Endothelial cell of umbilical vein (primary cell): ENCODE results near the gene PFKP. TPM values are rescaled to one million over a fixed set of nuclear protein-coding genes. Genes with fewer than 3 reads are reported as not detected.

Experiments
- BruUV-seq: library from RNA; stranded (reverse); fragments of 400-500 nt; replicated peaks from 2 replicates; lab custom pipeline; 2021; lab: Mats Ljungman, UMichigan
- CTCF ChIA-PET: fragments of 300-600, 350-600 bp; sonication (Branson Sonifier 250); formaldehyde crosslinking; loops from one replicate; lab custom pipeline; 2021; ENCODE audit warnings: antibody characterized with exemption, inconsistent platforms; lab: Charles Lee
- POLR2A ChIA-PET: fragments of 300-600, 350-600 bp; sonication (Branson Sonifier 250); formaldehyde crosslinking; loops from one replicate; lab custom pipeline; 2021; ENCODE audit warnings: antibody characterized with exemption, inconsistent platforms; lab: Charles Lee
- DNase-seq: peaks from one replicate; pipeline ENCODE4 v3.0.0-alpha.2; 2011; ENCODE audit warnings: low read depth, low spot score
- FAIRE-seq: peaks from 2 replicates; lab custom pipeline; 2011; peaks lifted over from hg19 to GRCh38; lab: Jason Lieb, UNC
- H2AFZ ChIP-seq: 2 replicates; pipeline ENCODE4 v1.6.0; 2012; ENCODE audit warnings: low read depth, low read length, control low read depth, inconsistent platforms
- H3K27ac ChIP-seq: 2 replicates; pipeline ENCODE4 v1.5.1; 2011; ENCODE audit warnings: low read depth, mild to moderate bottlenecking, control low read depth, low read length, moderate library complexity; ENCODE audit not compliant: insufficient read depth
- H3K27me3 ChIP-seq, 2 experiments: 2 replicates each; pipeline versions ENCODE4 v1.6.0 to v1.6.1; 2011; ENCODE audit warnings: low read length in 2 of 2, mixed read lengths in 1 of 2; ENCODE audit not compliant: control insufficient read depth in 2 of 2, insufficient read depth in 2 of 2
- H3K36me3 ChIP-seq, 2 experiments: 2 replicates in 1 of 2; 3 replicates in 1 of 2; pipeline ENCODE4 v1.5.1; 2011; ENCODE audit warnings: low read length in 2 of 2, mild to moderate bottlenecking in 1 of 2, moderate library complexity in 1 of 2; ENCODE audit not compliant: control insufficient read depth in 2 of 2, insufficient read depth in 2 of 2; ENCODE audit errors: extremely low read depth in 1 of 2
- H3K4me1 ChIP-seq: 3 replicates; pipeline ENCODE4 v1.5.1; 2011; ENCODE audit warnings: mild to moderate bottlenecking, low read length; ENCODE audit not compliant: control insufficient read depth, insufficient read depth; ENCODE audit errors: extremely low read depth
- H3K4me2 ChIP-seq: 2 replicates; pipeline ENCODE4 v1.6.1; 2011; ENCODE audit warnings: low read length, control low read depth, mixed read lengths; ENCODE audit not compliant: insufficient read depth
- H3K4me3 ChIP-seq, 3 experiments: fragments of 200-600 bp in 1 of 3; sonication (generic), shearing (Covaris generic) in 1 of 3; replicated peaks in 1 of 3; 2 replicates each; pipeline ENCODE4 v1.5.1; 2011 to 2016; ENCODE audit warnings: control low read depth in 3 of 3, low read length in 3 of 3, mild to moderate bottlenecking in 2 of 3, inconsistent platforms in 1 of 3, low read depth in 1 of 3, moderate library complexity in 1 of 3; ENCODE audit not compliant: insufficient read depth in 1 of 3
- H3K79me2 ChIP-seq: 2 replicates; pipeline ENCODE4 v1.6.0; 2012; ENCODE audit warnings: low read length, inconsistent platforms; ENCODE audit not compliant: control insufficient read depth, insufficient read depth
- H3K9ac ChIP-seq: replicated peaks from 2 replicates; pipeline ENCODE3; 2011; ENCODE audit warnings: low read length, control low read depth; ENCODE audit not compliant: insufficient read depth; ENCODE audit errors: extremely low read depth
- H3K9me1 ChIP-seq: replicated peaks from 3 replicates; pipeline ENCODE4 v1.6.0; 2011; ENCODE audit warnings: mild to moderate bottlenecking, low read length; ENCODE audit not compliant: control insufficient read depth, insufficient read depth; ENCODE audit errors: extremely low read depth
- H3K9me3 ChIP-seq: replicated peaks from 2 replicates; pipeline ENCODE4 v1.5.1; 2012; ENCODE audit warnings: low read length, inconsistent platforms; ENCODE audit not compliant: control insufficient read depth, insufficient read depth
- H4K20me1 ChIP-seq: replicated peaks from 2 replicates; pipeline ENCODE3; 2011; ENCODE audit warnings: mild to moderate bottlenecking, low read length; ENCODE audit not compliant: control insufficient read depth, insufficient read depth; ENCODE audit errors: extremely low read depth
- EZH2 ChIP-seq: IDR thresholded peaks from 2 replicates; pipeline ENCODE4 v1.6.1; 2012; ENCODE audit warnings: borderline replicate concordance, low read depth, mild to moderate bottlenecking, moderate library complexity, low read length, inconsistent platforms; ENCODE audit not compliant: severe bottlenecking
- FOS ChIP-seq: IDR thresholded peaks from 2 replicates; pipeline ENCODE4 v1.6.1; 2011; ENCODE audit warnings: mild to moderate bottlenecking, low read length, moderate library complexity, borderline replicate concordance; ENCODE audit not compliant: insufficient read depth
- GATA2 ChIP-seq: IDR thresholded peaks from 2 replicates; pipeline ENCODE4 v1.7.0; 2011; ENCODE audit warnings: low read depth, mild to moderate bottlenecking, moderate library complexity, mixed read lengths, low read length; ENCODE audit not compliant: insufficient read length, insufficient read depth
- JUN ChIP-seq: IDR thresholded peaks from 2 replicates; pipeline ENCODE4 v1.6.1; 2011; ENCODE audit warnings: borderline replicate concordance, low read depth; ENCODE audit not compliant: insufficient read length, insufficient read depth
- MYC ChIP-seq: IDR thresholded peaks from one replicate; pipeline ENCODE4 v1.6.1; 2011; ENCODE audit warnings: mild to moderate bottlenecking, low read depth, low read length
- POLR2A ChIP-seq: IDR thresholded peaks from 2 replicates; pipeline ENCODE4 v1.6.1; 2012; ENCODE audit warnings: low read depth, mild to moderate bottlenecking, control low read depth, low read length
- POLR2AphosphoS5 ChIP-seq: IDR thresholded peaks from 2 replicates; pipeline ENCODE4 v1.6.1; 2012; ENCODE audit warnings: low read depth, mild to moderate bottlenecking, control low read depth, low read length, moderate library complexity; ENCODE audit not compliant: insufficient read depth
- dilution Hi-C: fragments of 300-500 bp; cut with MboI; formaldehyde crosslinking; loops from one replicate; pipeline ENCODE4 v1.15.0; 2019; ENCODE audit warnings: low sequenced_read_pairs; ENCODE audit not compliant: extremely low pct_ligation_motif_present
- intact Hi-C: fragments of 100-400 bp; cut with micrococcal nuclease; formaldehyde crosslinking; loops from one replicate; pipeline ENCODE4 v1.10.0; 2022
- polyA plus RNA-seq, 4 experiments: library from polyadenylated mRNA; depleted of rRNA in 3 of 4; stranded (reverse) in 3 of 4; unstranded in 1 of 4; fragments of >200 nt; gene quantifications; 2 replicates each; pipeline versions ENCODE4 v1.2.1 to v1.2.3, GENCODE V29; 2011 to 2012; ENCODE audit warnings: missing spikeins in 1 of 4
- total RNA-seq: library from RNA; stranded (reverse); gene quantifications from 2 replicates; pipeline ENCODE4 v1.2.3, GENCODE V29; 2021
- TF ChIP-seq, protein P1 (sequence below): IDR thresholded peaks from 2 replicates; pipeline ENCODE4 v1.6.1; 2011; ENCODE audit not compliant: insufficient read depth, insufficient read length
- TF ChIP-seq, protein P2 (sequence below), 2 donors: IDR thresholded peaks; 1 replicate in 1 of 2; 2 replicates in 1 of 2; pipeline ENCODE4 v1.5.1; 2011; ENCODE audit warnings: low read length in 2 of 2, mild to moderate bottlenecking in 2 of 2, moderate library complexity in 2 of 2, control low read depth in 1 of 2, inconsistent platforms in 1 of 2, low read depth in 1 of 2; ENCODE audit not compliant: insufficient read depth in 1 of 2; ENCODE audit errors: extremely low read depth in 1 of 2

PFKP gene
- total and polyA plus RNA-seq, 2 donors (not counting 3 experiments of a cell fraction or from before 2014, with no cell fraction given) = 185 to 359 TPM

DNA sequence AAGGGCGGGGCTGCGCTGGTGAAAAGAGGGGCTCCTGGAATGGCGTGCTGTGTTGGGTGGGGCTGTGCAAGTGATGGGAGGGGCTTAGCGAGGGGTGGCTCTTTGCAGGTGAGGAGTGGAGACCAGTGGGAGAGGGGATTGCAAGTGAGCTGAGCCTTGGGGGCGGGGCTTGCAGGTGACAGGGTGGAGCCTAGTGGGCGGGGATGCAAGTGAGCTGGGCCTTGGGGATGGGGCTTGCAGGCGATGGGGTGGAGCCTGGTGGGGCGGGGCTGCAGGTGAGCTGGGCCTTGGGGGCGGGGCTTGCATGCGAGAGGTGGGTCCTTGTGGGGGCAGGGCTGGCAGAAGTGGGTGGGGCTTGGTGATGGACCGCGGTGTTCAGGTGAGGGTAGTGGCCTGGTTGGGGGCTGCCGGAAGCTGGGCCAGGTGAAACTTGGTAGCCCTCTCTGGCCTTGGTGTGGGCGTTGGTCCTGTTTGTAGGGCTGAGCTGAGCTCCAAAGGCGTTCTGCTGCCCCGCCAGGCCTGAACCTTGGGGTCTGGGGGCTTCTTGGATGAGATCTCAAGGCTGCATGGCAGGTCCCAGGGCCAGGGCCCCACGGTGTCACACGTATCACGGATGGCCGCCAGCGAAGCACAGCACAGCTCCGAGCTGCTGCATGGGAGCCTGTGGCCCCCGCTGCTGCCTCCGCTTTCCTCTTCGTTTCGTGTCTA is 106.0 kb downstream of the PFKP start:
- Histone ChIP-seq H3K27ac (no peak overlapping the region), H3K4me2 (no peak overlapping the region), H3K9me1 (no peaks in the 10 kb centered on the region), H3K27me3 (peaks cover 15 to 21% of the 10 kb centered on the region in 2 experiments), H2AFZ (peak overlapping the region; percentile 18), H3K9me3 (no peaks in the 10 kb centered on the region), H3K36me3 (peaks cover 4 to 9% of the 10 kb centered on the region in 2 experiments), H3K4me1 (peaks cover 8% of the 10 kb centered on the region), H3K9ac (no peak overlapping the region), H4K20me1 (no peaks in the 10 kb centered on the region), H3K4me3 (peak overlapping the region in 1 of 3 experiments; percentile 28), H3K79me2 (peaks cover 32% of the 10 kb centered on the region)
- intact Hi-C loops (no loop called here), dilution Hi-C loops (no loop called here)
- POLR2A ChIA-PET = interaction anchor here (0.6 to 1.8 kb wide), 6 partner anchors 8 to 1513 kb away, joined by 3 to 5 read pairs (median 4); no protein-coding TSS in a partner anchor
- CTCF ChIA-PET = interaction anchor here (0.9 to 1.0 kb wide), 2 partner anchors 9 to 71 kb away, joined by 3 read pairs; no protein-coding TSS in a partner anchor
- TF ChIP-seq, protein P1, sequence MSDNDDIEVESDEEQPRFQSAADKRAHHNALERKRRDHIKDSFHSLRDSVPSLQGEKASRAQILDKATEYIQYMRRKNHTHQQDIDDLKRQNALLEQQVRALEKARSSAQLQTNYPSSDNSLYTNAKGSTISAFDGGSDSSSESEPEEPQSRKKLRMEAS = no peak
- TF ChIP-seq FOS (no peak), GATA2 (no peak), EZH2 (no peak), POLR2AphosphoS5 (no peak), MYC (no peak), POLR2A (no peak), JUN (no peak)
- TF ChIP-seq, protein P2, sequence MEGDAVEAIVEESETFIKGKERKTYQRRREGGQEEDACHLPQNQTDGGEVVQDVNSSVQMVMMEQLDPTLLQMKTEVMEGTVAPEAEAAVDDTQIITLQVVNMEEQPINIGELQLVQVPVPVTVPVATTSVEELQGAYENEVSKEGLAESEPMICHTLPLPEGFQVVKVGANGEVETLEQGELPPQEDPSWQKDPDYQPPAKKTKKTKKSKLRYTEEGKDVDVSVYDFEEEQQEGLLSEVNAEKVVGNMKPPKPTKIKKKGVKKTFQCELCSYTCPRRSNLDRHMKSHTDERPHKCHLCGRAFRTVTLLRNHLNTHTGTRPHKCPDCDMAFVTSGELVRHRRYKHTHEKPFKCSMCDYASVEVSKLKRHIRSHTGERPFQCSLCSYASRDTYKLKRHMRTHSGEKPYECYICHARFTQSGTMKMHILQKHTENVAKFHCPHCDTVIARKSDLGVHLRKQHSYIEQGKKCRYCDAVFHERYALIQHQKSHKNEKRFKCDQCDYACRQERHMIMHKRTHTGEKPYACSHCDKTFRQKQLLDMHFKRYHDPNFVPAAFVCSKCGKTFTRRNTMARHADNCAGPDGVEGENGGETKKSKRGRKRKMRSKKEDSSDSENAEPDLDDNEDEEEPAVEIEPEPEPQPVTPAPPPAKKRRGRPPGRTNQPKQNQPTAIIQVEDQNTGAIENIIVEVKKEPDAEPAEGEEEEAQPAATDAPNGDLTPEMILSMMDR (IDR thresholded peaks at IDR 0.05; ENCODE audit: extremely low read depth in 1 of 2, insufficient read depth in 1 of 2, low read depth in 1 of 2, low read length in 2 of 2) = no peak
- BruUV-seq = no TSS peak
- DNase-seq (no peak), FAIRE-seq (no peak)
